Ammon's horn (tissue), 1 donor: ENCODE data around the gene HHIPL2.

ENCODE experiments used
- DNase-seq: peaks from one replicate; pipeline ENCODE4 v3.0.0-alpha.2; 2016; ENCODE audit warnings: low spot score

HHIPL2 gene

GRCh38 chr1:222547944-222548671 lies at the start of gene HHIPL2:
Gene HHIPL2, minus strand, starts transcription at chr1:222548104. Its CDS starts 60 bp downstream, at chr1:222548044.
- DNase-seq, result no peak

GRCh38 chr1:222596696-222597095 lies 48.8 kb upstream of the HHIPL2 start:
- DNase-seq, result no peak

GRCh38 chr1:222594789-222595188 lies 46.9 kb upstream of the HHIPL2 start:
- no peak for DNase-seq

- peak; percentile 53 for DNase-seq
Measured at GRCh38 chr1:222592171-222592570, 44.3 kb upstream of the HHIPL2 start.

- DNase-seq, result peak; percentile 95
Measured at GRCh38 chr1:222589462-222590302, 41.8 kb upstream of the HHIPL2 start, which contains the start of gene TAF1A. Gene TAF1A, minus strand, starts transcription at chr1:222589933.

DNA sequence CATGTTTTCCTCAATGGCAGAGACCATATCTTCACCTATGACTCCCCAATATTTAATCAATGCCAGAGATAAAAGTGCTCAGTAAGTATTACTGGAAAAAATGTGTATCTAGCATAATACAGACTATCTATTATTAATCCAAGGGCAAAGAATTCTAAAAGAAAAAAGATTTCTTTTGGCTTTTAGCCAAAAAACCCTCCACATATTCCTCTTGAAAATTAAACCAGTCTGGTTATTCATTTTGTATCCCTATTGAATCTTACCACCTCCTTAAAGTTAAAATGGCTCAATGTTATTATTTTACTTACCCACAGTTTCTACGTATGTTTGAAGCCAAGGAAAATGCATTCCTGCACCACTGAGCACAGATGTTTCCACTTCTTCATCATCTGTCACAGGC lies 40.2 kb upstream of the HHIPL2 start:
- no peak for DNase-seq

DNA sequence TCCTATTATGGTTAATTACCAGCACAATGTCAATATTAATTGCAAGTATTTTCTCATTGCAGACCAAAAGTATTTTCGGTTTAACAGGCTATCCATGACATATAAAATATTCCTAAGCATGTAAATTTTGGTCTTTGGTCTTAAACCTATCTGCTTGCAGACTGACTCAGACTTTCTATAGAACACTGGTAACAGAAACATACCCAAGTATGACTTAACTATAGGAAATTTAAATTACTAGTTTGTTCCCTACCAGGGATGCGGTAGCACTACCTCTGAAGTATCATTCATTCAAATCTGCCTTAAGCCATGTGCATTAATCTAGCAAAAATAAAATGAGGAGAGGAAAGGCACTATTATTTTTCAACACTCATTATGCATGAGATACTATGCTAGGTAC lies 38.9 kb upstream of the HHIPL2 start:
- no peak for DNase-seq

DNA sequence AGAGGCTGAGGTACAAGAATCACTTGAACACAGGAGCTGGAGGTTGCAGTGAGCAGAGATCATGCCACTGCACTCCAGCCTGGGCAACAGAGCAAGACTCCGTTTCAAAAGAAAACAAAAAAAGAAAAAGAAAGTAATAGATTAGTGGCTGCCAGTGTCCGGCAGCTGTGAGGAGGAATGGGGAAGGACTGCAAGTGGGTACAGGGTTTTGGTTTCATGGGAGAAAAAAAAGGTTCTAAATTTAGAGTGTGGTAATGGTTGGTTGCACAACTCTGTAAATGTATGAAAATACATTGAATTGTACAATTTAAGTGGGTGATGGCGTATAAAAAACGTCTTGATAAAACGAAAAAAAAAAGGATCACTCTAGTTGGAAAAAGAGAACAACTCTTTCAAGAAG lies 35.2 kb upstream of the HHIPL2 start:
- no peak for DNase-seq

- no peak for DNase-seq
Measured at GRCh38 chr1:222582099-222582774, 34.3 kb upstream of the HHIPL2 start.

GRCh38 chr1:222579316-222579715 lies 31.4 kb upstream of the HHIPL2 start:
- DNase-seq, result no peak

DNA sequence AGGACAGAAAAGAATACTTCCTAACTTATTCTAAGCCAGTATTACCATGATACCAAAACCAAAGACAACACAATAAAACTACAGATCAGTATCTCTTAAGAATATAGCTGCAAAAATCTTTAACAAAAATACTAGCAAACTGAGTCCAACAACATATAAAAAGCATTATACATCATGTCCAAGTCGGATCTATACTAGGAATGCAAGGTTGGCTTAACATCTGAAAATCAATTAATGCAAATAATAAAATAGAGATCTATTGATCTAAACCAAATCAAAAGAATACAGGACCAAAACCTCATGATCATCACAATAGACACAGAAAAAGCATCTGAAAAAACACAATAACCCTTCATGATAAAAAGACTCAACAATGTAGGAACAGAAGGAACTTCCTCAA lies 22.9 kb upstream of the HHIPL2 start:
- DNase-seq, result no peak

DNA sequence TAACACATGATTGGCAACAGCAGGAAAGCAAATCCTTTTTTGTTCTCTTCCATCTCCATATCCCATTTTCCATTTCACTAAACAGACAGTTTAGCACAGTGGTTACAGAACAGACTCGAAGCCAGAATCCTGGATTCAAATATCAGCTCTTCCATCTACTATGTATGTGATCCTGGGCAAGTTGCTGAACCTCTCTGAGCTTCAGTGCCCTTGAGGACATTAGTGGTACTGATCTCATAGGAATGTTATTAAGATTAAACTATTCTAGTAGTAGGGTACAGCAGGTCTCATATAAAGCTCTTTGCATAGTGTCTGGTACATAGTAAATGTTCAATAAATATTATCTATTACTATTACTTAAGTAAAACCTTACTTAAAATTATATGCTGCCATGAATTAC lies 13.8 kb upstream of the HHIPL2 start:
- no peak for DNase-seq

- DNase-seq, result no peak
Measured at GRCh38 chr1:222557574-222557973, 9.7 kb upstream of the HHIPL2 start.

DNA sequence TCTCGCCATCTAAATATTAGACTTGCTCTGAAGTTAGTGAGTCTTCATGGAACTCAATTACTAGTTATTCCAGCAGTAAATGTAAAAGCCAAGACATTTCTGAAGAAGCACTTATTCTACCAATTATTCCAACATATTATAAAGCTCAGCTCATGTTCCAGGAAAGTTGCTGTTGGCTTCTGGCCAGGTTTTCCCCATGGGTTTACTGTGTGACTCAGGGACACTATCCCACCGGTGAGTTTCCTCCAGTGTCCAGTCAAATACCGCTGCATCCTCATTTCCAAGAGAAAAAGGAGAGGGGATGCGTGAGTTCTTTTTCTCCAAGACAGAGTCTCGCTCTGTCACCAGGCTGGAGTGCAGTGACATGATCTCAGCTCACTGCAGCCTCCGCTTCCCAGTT lies 9.2 kb upstream of the HHIPL2 start:
- no peak for DNase-seq

DNA sequence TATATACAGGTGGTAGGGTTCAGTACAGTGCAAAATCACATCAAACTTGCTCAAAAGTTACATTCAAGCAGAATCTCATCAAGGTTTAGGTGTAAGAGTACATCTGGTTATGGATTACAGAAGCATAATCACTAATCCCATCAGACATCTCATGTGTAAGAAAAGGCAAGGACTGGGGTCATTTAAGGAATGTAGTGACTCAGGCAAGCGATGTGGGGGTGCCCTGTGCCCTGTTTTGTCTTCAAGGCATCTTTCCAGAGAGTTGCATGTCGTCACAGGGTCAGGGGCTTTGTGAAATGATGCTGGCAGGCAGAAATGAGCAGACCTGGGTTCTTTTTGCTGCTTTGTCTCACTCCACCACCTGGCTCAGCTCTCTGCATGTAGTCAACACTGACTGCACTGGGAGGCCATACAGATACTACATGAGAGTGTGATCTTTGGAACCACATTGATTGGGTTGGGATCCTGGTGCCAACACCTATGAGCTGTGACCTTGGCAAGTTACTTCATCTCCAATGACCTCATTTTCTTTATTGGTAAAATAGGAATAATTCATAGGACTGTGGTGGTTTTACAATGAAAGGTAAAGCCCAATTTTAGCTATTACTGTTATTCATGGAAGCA lies 8.2 kb upstream of the HHIPL2 start:
- no peak for DNase-seq

- no peak for DNase-seq
Measured at GRCh38 chr1:222554177-222554576, 6.3 kb upstream of the HHIPL2 start.

DNA sequence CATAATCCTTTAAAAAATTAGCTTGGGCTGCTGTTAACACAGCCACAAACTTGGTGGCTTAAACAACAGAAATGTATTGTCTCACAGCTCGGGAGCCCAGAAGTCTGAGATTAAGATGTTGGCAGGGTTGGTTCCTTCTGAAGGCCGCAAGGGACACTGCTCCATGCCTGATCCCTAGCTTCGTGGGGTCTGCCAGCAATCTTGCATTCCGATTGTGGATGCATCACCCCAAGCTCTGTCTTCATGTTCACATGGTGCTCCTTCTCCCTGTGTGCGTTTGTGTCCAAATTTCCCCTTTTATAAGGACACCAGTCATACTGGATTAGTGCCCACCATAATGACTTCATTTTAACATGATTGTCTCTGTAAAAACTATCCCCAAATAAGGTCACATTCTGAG lies 5.0 kb upstream of the HHIPL2 start:
- DNase-seq, result no peak

- no peak for DNase-seq
Measured at GRCh38 chr1:222547260-222547614, 667 bp downstream of the HHIPL2 start.

GRCh38 chr1:222546548-222547259 lies 1.2 kb downstream of the HHIPL2 start:
- DNase-seq, result peak; percentile 58

GRCh38 chr1:222546091-222546490 lies 1.8 kb downstream of the HHIPL2 start:
- DNase-seq, result no peak

- no peak for DNase-seq
Measured at GRCh38 chr1:222543817-222544216, 4.1 kb downstream of the HHIPL2 start.

- DNase-seq, result no peak
Measured at GRCh38 chr1:222540598-222540995, 7.3 kb downstream of the HHIPL2 start.
